Progenitor cell of endocrine pancreas (in vitro differentiated cells): ENCODE measurements around the gene TAL2. TPM values are rescaled to one million over a fixed set of nuclear protein-coding genes. Genes with fewer than 3 reads are reported as not detected.

Source experiments
- DNase-seq: peaks from one replicate; pipeline ENCODE4 v3.0.0; 2021; ENCODE audit warnings: low spot score; ENCODE audit not compliant: unreplicated experiment
- H3K27ac Mint-ChIP-seq: 2 replicates; pipeline ENCODE4 v1.8.0; 2021; ENCODE audit warnings: mild to moderate bottlenecking, moderate library complexity, mixed read lengths
- H3K27me3 Mint-ChIP-seq: 2 replicates; pipeline ENCODE4 v1.8.0; 2021; ENCODE audit warnings: mixed read lengths
- H3K36me3 Mint-ChIP-seq: 2 replicates; pipeline ENCODE4 v1.8.0; 2022; ENCODE audit warnings: mixed read lengths; ENCODE audit not compliant: insufficient read depth
- H3K4me1 Mint-ChIP-seq: 2 replicates; pipeline ENCODE4 v1.8.0; 2021; ENCODE audit warnings: low read depth, mixed read lengths
- H3K4me3 Mint-ChIP-seq: 2 replicates; pipeline ENCODE4 v1.8.0; 2021; ENCODE audit warnings: low read depth, mild to moderate bottlenecking, moderate library complexity, mixed read lengths
- H3K9me3 Mint-ChIP-seq: 2 replicates; pipeline ENCODE4 v1.8.0; 2021; ENCODE audit warnings: low read depth, mixed read lengths
- total RNA-seq: library from RNA; stranded (reverse); gene quantifications from 2 replicates; pipeline ENCODE4 v1.2.1, GENCODE V29; 2021
- TF ChIP-seq, protein P1 (sequence below): fragments of 200-600 bp; sonication (generic); IDR thresholded peaks from one replicate; pipeline ENCODE4 v1.5.0; 2021; ENCODE audit warnings: antibody characterized with exemption, mild to moderate bottlenecking; ENCODE audit not compliant: unreplicated experiment

The TAL2 gene
- total RNA-seq, 1 donor from 2014 or later = 2.2 TPM

DNA sequence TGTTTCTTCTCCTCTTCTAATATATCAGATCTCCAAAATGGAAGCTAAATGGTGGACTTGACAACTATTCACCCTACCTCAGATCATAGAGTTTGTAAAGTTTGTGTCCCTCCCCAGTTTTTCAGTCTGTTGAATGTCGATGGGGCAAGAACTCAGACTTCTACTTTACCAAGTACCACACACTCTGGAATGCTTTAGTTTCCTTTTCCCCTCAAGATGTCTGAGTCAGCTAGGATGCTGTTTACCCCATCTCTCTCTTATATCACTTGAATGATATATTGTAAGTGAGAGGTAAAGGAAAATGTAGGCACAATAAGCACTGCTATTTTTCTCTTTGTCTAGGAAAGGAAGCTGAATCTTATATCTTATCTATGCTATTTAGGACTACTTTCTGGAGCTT, 25.9 kb upstream of the TAL2 start:
- H3K36me3 Mint-ChIP-seq = peaks cover 7% of the 10 kb centered on the region
- peaks cover 4% of the 10 kb centered on the region for H3K9me3 Mint-ChIP-seq
- H3K27ac Mint-ChIP-seq = no peak overlapping the region
- H3K27me3 Mint-ChIP-seq = no peaks in the 10 kb centered on the region
- no peaks in the 10 kb centered on the region for H3K4me1 Mint-ChIP-seq
- DNase-seq = no peak
- TF ChIP-seq, protein P1, sequence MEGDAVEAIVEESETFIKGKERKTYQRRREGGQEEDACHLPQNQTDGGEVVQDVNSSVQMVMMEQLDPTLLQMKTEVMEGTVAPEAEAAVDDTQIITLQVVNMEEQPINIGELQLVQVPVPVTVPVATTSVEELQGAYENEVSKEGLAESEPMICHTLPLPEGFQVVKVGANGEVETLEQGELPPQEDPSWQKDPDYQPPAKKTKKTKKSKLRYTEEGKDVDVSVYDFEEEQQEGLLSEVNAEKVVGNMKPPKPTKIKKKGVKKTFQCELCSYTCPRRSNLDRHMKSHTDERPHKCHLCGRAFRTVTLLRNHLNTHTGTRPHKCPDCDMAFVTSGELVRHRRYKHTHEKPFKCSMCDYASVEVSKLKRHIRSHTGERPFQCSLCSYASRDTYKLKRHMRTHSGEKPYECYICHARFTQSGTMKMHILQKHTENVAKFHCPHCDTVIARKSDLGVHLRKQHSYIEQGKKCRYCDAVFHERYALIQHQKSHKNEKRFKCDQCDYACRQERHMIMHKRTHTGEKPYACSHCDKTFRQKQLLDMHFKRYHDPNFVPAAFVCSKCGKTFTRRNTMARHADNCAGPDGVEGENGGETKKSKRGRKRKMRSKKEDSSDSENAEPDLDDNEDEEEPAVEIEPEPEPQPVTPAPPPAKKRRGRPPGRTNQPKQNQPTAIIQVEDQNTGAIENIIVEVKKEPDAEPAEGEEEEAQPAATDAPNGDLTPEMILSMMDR = no peak
- H3K4me3 Mint-ChIP-seq = no peak overlapping the region

DNA sequence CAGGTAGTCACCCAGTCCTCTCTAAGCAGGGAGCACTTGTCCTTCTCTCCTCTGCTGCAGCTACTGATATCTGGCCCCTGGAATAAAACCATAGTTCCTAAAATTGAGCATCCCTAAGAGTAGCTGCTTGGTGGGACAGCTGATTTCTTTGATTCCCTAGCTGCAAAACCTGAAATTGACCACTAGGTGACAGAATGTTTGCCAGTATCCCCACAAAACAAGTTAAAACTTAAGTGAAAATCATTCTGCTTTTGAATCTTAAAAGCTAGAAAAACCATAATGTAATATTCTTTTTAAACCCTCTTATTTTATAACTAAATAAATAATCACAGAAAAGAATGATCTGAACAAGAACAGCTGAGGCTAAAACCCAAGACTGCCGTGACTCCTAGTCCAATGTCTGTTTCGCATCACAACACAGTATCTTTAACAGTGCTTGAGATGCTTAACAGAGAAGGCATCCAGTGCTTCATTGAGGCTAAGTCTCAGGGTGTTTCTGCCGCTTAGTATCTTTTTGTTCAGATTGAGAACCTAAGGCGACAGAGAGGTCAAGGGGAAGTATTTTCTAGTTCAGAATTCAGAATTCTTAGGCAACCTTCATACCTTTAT, 24.4 kb upstream of the TAL2 start:
- TF ChIP-seq, protein P1 = peak; percentile 56
- H3K27me3 Mint-ChIP-seq = no peaks in the 10 kb centered on the region
- H3K4me3 Mint-ChIP-seq = no peak overlapping the region
- no peak overlapping the region for H3K27ac Mint-ChIP-seq
- H3K4me1 Mint-ChIP-seq = no peaks in the 10 kb centered on the region
- DNase-seq = no peak
- peaks cover 14% of the 10 kb centered on the region for H3K9me3 Mint-ChIP-seq
- peaks cover 9% of the 10 kb centered on the region for H3K36me3 Mint-ChIP-seq

DNA sequence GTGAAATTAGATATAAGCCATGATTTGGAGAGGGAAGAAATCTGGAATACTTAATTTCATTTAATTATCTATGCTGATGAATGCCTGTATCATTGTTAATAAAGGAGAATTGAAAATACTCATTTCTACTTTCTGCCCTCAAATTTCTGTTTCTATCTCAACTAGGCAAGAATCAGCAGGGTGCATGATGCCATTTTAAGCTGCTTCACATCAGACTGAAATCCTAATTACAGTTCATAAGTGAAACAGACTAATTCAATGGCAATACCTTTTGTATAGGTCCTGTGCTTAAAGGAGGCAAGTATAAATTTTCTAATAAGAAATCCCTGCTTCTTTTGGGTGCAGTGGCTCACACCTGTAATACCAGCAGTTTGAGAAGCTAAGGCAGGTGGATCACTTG, 22.3 kb upstream of the TAL2 start:
- Mint-ChIP-seq H3K4me3 (no peak overlapping the region), H3K4me1 (no peaks in the 10 kb centered on the region), H3K9me3 (peaks cover 14% of the 10 kb centered on the region), H3K36me3 (peaks cover 9% of the 10 kb centered on the region), H3K27me3 (no peaks in the 10 kb centered on the region), H3K27ac (no peak overlapping the region)
- no peak for DNase-seq
- TF ChIP-seq, protein P1 = no peak

DNA sequence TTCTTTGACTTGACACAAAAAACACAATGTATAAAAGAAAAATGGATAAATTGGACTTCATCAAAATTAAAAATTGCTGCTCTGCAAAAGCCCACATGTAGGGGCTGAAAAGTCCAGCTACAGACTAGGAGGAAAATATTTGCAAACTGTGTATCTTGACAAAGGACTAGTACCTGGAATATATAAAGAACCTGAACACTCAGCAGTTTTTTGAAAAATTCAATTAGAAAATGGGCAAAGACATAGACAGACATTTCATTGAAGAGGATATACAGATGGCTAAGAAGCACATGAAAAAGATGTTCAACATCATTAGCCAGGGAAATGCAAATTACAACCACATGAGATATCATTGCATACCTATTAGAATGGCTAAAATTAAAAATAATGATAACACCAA, 18.5 kb upstream of the TAL2 start:
- no peak overlapping the region for H3K4me3 Mint-ChIP-seq
- TF ChIP-seq, protein P1 = no peak
- peaks cover 11% of the 10 kb centered on the region for H3K4me1 Mint-ChIP-seq
- peaks cover 6% of the 10 kb centered on the region for H3K36me3 Mint-ChIP-seq
- no peaks in the 10 kb centered on the region for H3K27me3 Mint-ChIP-seq
- H3K27ac Mint-ChIP-seq = no peak overlapping the region
- no peak for DNase-seq
- H3K9me3 Mint-ChIP-seq = peaks cover 14% of the 10 kb centered on the region

DNA sequence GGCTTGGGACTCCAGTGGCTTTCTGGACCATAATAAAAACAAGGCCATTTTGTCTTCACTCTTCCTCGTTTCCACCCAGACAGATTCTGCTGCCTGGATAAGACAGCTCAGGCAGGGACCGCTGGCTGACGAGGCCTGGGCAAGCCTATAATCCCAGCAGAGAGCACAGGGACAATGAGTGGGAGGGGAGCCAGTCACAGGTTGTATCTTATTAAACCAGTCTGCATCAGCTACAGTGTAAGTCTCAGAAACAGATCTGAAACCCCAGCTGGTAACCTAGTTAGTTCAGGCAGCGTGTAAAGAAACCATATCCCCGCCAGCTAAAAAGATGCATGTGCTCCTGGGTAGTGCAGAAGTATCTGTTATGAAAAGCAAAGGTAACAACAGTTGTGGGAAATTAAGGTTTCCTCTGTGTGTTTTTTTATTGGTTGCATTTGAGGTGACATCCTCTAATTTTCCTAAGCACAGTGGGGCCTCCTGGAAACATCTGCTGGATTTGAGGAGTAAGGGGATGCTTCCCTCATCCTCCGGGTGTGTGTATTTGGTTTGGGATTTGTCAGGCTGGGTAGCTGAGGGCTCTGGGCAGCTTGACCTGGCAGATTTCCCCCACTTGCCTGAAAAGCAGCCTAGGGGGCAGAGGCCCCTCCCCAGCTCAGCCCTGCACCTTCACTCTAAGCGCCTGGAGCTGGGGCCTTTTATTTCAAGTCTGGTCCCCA, 15.2 kb upstream of the TAL2 start:
- Mint-ChIP-seq H3K4me3 (no peak overlapping the region), H3K9me3 (peaks cover 6% of the 10 kb centered on the region), H3K27me3 (peaks cover 10% of the 10 kb centered on the region), H3K4me1 (peaks cover 11% of the 10 kb centered on the region), H3K27ac (no peak overlapping the region), H3K36me3 (no peaks in the 10 kb centered on the region)
- DNase-seq = no peak
- TF ChIP-seq, protein P1 = no peak
